HG03139 (cell line): ENCODE measurements around the gene TIMP4.

Source experiments
- ATAC-seq: cut with Tn5 transposase; IDR thresholded peaks from one replicate; pipeline ENCODE4 v1.9.1; 2021; ENCODE audit not compliant: unreplicated experiment

TIMP4 gene

GRCh38 chr3:12148183-12148940, 10.3 kb downstream of the TIMP4 start:
- no peak for ATAC-seq

- ATAC-seq, result no peak
Measured at GRCh38 chr3:12147049-12147780, 11.5 kb downstream of the TIMP4 start.

- no peak for ATAC-seq
Measured at GRCh38 chr3:12143949-12144504, 14.7 kb downstream of the TIMP4 start.

GRCh38 chr3:12142476-12142875, 16.2 kb downstream of the TIMP4 start:
- ATAC-seq, result no peak

GRCh38 chr3:12141350-12141749, 17.4 kb downstream of the TIMP4 start:
- ATAC-seq, result no peak

GRCh38 chr3:12139111-12139511, 19.6 kb downstream of the TIMP4 start:
- no peak for ATAC-seq

- no peak for ATAC-seq
Measured at GRCh38 chr3:12138044-12138443, 20.7 kb downstream of the TIMP4 start.

- ATAC-seq, result no peak
Measured at GRCh38 chr3:12136371-12136770, 22.3 kb downstream of the TIMP4 start.

GRCh38 chr3:12135029-12135657, 23.6 kb downstream of the TIMP4 start:
- peak; percentile 75 for ATAC-seq

GRCh38 chr3:12132881-12133280, 25.8 kb downstream of the TIMP4 start:
- ATAC-seq, result no peak

- no peak for ATAC-seq
Measured at GRCh38 chr3:12131351-12132090, 27.2 kb downstream of the TIMP4 start.

- ATAC-seq, result no peak
Measured at GRCh38 chr3:12127391-12127790, 31.3 kb downstream of the TIMP4 start.

GRCh38 chr3:12125772-12126171, 32.9 kb downstream of the TIMP4 start:
- ATAC-seq, result no peak

GRCh38 chr3:12121466-12121865, 37.2 kb downstream of the TIMP4 start:
- ATAC-seq, result no peak

- no peak for ATAC-seq
Measured at GRCh38 chr3:12120374-12121140, 38.2 kb downstream of the TIMP4 start.

GRCh38 chr3:12117473-12117872, 41.2 kb downstream of the TIMP4 start:
- no peak for ATAC-seq

- ATAC-seq, result no peak
Measured at GRCh38 chr3:12116870-12117269, 41.8 kb downstream of the TIMP4 start.

GRCh38 chr3:12115849-12116248, 42.9 kb downstream of the TIMP4 start:
- ATAC-seq, result no peak

- no peak for ATAC-seq
Measured at GRCh38 chr3:12115104-12115503, 43.6 kb downstream of the TIMP4 start.

GRCh38 chr3:12114251-12114650, 44.5 kb downstream of the TIMP4 start:
- ATAC-seq, result no peak
